NCI-H2107 treated with DMSO at 0.1 percent for 48 hours (cell line): ENCODE data around the gene ARNT2.

Source experiments
- DNase-seq: peaks from one replicate; lab custom pipeline; 2025; ENCODE audit not compliant: unreplicated experiment; lab: John Stamatoyannopoulos, UW

Gene ARNT2

DNA sequence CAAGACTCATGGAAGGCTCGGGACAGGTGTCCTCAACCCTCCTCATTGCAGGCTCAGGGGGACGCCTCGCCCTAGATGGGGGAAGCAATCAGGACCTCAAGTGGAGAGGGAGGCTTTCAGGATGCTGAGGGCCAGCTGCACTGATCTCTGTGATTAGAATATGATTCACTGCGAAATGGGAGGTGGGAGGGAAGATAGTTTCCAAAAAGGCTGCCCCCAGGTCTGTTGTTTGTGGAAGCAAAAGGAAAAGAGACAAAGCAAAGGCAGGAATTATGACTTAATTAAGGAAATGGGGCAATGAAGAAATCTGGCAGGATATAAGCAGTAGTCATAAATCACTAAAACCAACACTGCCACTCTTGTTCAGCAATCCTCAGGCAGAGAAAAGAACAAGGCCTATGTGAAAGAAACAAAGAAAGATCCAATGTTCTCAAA, 205.3 kb downstream of the ARNT2 start:
- no peak for DNase-seq

DNA sequence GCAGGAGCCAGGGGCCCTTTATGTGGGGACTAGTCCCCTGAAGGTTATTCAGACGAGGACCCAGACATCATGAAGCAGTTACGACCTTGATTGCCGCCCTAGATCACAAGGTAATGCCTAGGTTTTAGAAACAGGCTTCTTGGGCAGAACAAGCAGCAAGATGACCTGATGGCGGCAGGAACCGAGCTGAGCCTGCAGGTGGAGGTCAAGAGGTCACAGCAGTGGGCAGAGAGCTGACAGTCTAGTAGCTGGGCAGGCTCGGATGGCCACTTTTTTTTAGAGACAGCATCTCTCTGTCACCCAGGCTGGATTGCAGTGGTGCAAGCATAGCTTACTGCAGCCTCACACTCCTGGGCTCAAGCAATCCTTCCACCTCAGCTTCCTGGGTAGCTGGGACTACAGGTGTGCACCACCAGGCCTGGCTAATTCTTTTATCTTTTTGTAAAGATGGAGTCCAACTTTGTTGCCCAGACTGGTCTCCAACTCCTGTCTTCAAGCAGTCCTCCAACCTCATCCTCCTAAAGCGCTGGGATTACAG, 207.4 kb downstream of the ARNT2 start:
- no peak for DNase-seq

DNA sequence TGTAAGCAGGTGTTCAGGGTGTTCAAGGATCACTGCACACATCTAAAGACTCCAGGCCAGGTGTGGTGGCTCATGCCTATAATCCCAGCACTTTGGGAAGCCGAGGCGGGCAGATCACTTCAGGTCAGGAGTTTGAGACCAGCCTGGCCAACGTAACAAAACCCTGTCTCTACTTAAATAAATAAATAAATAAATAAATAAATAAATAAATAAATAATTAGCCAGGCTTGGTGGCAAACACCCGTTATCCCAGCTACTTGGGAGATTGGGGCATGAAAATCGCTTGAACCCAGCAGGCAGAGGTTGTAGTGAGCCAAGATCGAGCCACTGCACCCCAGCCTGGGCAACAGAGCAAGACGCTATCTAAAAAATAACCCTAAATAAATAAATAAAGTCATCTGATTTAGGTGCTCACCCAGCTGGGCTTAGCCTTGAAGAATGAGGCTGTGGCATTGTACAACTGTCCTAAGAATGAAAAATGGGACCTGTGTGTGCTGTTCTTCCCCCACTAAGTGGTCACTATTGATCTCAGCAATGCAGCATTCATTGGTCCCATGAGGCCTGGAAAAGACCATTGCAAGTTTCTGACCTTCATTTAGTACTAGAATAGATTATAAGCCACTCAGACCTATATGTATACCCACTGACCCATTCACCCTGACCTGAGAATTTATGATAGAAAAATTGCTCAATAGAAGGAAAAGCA, 208.1 kb downstream of the ARNT2 start:
- DNase-seq: no peak

DNA sequence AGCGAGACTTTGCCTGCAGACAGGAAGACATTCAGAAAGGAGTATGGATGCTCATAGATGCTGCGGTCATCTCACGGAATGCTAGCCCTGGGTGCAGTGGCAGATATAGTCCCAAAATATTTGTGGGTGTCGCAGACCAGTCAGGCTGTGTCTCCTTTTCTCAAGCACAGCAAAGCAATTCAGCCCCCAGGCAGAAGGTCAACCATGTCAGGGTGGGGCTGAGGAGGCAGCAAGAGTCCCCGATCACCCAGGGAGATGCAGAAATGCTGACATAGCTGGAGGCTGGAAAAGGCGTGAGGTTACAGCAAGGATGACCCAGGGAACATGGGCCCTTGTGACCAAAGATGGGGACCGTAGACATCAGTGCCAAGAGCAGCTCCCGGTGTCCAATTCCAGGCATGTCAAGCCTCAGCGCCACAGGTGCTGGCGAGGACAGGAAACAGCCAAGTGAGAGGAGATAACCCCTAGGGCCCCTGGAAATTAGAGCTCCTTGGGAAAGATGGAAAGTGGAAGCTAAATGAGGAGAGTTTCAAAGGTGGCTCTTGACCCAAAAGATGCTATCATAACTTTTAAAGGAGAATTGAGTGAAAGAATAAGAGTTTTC, 209.7 kb downstream of the ARNT2 start:
- DNase-seq: peak; percentile 5

DNA sequence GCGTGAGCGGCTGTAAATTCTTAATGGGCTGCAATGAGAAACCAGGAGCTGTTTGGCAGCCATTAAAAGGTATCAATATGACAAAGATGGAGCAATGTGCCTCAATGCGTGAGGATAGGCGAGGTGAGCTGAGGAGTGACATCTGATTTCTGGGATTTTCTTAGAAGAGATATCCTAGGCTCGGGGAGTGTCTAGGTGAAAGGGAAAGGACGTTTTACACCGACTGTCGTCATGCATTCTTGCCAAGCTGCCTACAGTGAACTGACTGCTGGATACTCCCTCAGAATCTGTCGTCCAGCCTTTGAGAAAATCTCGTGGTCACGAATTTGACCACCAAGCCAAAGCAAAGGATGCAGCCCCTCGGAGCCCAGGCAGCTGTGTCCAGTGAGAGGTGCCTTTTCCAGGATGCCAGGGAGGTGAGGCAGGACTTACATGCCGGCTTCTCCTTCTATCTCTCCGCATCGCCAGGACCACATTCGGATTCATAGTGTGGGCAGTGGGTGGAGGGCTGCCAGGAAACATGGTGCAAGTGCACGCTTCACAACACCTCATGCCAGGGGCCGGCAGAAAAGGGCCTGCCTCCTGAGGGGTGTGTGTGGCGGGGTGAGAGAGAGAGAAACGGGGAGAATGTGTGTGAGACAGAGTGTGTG, 210.7 kb downstream of the ARNT2 start:
- no peak for DNase-seq

DNA sequence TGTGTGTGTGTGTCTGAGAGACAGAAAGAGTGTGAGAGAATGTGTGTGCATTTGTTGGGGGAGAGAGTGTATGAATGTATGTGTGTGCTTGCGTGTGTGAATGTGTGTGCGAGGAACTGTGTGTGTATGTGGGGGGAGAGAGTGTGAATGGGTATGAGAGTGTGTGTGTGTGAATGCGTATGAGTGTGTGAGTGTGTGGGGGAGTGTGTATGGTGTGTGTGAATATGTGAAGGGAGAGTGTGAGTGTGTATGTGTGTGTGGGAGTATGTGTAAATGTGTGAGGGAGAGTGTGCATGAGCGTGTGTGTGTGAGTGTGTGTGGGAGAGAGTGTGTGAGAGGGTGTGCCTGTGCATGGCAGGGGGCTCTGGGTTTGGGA, 211.2 kb downstream of the ARNT2 start:
- no peak for DNase-seq

DNA sequence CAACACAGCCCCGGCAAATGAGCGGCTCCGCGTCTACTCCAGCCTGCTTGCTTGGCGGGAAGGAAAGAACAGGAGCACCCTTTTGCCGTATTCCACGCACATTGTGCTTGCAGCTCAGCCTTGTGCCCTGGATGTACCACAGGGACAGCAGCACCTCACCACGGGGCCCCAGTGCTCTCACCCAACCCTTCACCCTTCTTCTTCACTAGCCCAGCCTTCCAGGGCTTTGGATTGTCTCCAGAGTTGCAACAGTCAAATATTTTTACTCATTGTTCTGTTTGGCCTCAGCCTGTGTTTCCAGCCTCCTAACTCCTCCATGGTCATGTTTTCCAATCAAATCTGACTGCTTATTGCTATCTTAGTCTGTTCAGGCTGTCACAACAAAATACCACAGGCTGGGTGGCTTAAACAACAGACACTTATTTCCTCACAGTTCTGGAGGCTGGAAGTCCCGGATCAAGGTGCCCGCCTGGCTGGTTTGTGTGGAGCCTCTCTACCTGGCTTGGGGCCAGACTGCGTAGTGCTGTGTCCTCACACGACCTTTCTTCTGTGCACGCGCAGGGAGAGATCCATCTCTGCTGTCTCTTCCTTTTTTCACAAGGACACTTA, 211.7 kb downstream of the ARNT2 start:
- DNase-seq: peak; percentile 48

DNA sequence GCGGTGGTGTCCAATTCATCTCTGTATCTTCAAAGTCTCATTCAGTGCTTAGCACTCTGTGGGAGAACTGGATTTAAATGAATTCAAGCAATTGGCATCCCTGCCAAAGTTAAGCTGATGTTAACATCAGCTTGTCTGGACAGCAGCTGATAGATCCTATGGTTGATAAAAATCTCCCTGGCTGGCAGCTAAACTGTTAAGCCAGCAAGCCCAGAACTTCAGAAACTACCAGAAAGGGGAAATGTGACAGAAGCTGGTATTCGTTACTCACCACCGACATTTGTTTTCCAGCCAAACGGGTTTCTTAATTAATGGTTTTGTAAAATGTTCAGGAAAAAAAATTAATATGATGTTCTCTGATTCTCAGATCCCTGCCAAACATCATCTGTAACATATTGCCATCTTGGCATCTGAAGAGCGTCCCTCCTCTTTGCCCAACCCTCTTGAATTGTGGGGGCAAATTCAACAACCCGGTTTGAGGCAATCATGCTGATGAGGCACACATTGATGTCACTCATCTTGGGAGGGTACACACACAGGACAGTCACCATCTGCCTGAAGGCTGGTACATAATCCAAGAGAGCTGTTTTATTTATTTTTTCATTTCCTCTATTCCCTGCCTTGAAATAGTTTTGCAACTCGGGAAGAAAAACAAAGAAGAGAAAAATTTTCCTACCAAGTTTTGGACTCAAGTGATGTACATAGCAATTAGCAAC, 214.7 kb downstream of the ARNT2 start:
- no peak for DNase-seq

DNA sequence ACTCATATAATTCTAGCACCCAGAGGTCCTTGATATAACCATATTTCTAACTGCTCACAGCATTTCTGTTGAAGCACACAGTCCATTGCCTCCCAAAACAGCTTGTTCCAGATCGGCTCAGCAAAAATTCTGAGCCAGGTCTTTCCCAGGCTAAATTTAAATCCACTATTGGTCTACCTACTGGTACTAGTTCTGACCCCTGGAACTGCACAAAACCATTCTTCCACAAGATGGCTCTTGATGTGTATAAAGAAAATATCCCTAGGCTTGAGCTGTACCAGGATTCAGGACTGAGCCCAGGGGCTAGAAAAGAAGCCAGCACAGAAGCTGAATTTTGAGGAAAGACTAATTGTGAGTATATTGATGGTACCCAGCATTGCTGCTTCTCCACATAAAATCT, 215.5 kb downstream of the ARNT2 start:
- DNase-seq: peak; percentile 10

DNA sequence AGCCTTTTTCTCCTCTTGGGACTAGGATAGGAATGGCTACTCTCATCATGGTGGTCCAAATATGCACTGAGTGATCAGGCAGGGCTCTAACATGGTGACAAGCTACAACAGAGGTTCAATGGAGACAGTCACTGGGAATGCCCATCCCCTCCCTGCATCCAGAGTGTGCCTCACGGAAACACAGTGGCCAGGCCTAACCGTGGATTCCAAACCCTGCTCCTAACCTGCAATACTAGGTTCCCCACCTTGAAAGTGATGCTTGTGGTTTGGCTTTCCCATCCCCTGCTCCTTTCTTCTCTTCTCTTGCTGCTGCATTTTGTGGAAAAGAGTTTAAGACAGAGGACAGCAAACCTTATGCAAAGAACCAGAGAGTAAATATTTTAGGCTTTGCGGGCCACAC, 216.0 kb downstream of the ARNT2 start:
- DNase-seq: no peak

DNA sequence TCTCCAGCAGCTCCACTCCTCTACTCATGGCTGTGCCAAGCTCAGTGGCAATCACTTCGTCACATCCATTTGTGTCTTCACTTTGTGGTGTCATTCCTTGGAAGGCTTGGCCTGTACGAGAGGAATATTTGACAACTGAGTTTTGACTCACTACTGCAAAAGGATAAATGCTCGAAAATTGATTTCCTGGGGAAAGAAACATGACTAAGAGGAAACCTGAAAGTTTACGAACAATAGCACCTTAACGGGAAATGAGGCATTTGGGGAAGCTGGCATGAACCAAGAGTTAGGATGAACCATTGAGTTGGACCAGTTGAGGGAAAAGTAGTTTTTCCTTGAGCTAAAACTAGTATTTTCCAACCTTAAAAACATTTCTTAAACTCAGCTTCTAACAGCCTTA, 216.7 kb downstream of the ARNT2 start:
- DNase-seq: no peak

DNA sequence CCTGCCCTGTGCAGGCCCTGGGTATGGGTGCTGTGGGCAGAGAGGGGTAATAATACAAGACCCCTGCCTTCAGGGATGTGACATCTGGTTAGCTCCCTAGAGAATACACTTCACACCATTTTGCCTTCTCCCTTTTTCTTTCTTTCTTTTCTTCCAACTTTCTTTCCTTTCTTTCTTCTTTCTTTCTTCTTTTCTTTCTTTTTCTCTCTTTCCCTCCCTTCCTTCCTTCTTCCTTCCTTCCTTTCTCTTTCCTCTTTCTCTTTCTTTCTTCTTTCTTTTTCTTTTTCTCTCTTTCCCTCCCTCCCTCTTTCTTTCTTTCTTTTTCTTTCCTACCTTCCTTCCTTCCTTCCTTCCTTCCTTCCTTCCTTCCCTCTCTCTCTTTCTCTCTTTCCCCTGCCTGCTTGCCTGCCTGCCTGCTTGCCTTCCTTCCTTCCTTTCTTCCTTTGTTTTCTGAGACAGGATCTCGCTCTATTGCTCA, 222.5 kb downstream of the ARNT2 start:
- DNase-seq: no peak

DNA sequence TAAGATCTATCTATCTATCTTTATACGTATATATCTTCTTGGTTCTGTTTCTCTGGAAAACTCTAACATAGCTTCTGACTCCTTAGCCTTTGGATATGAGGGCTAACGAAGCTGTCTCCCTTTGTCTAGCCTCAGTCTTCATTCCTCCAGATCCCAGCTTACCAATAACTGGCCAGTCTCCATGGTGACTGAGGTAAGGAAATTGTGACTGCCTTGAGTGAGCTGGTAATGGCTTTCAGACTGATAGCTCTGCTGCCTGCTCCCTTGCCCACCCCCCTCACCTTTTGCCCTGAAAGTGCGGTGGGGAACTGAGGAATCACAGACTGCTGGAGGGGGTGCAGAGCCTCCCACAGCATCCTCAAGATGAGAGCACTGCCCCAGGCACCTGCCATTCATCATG, 225.2 kb downstream of the ARNT2 start:
- DNase-seq: no peak

DNA sequence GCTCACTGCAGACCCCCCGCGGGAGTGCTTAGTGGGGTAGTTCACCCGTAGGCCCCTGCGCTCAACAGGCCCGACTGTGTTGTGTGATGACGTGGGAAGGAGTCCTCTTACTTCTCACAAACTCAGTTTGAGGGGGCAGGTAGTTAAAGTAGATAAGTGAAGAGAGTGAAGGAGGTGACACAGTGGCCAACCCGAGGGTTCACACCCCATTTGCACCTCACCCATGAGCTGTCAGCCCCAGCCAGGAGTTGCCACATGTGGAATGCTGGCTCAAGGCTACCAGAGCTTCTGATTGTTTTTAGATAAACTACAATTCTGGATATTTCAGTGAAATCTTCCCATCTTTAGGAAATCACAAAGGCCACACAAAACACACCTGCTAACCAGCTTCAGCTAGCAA, 226.8 kb downstream of the ARNT2 start:
- no peak for DNase-seq

DNA sequence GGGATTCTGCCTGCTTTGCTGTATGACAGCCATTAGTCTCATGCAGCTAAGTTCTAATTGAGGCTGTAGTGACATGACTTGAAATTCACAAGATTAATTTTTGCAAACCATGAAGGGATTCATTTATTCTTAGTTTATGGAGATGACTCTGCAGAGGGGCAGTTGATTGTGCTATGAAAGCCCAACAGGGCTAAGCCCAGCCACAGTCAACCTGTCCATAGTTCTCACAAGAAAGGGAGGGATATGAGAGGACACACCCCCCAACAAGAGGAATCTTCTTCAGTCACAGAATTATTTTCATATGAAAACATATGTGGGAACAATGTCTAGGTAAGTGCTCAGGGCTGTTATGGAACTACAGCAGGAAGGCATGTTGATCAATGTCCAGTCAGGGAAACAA, 229.0 kb downstream of the ARNT2 start:
- DNase-seq: no peak

DNA sequence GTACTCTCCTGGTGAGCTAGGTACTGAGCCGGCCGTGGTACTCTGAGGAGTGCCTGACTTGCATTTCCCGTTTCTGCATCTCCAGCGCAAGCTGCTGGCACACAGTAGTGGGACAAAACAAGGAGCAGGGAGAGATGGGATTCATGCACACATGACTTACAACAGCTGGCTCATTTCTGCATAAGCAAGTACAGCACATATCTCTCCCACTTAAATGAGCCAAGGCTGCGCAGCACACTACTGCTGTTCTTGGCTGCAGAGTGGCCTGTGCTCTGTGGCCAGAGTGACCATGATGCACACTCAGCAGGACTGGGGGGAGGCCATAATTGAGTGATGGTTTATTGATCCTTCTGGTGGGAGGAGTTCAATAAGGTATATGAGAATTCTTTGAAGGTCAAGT, 231.8 kb downstream of the ARNT2 start:
- DNase-seq: no peak

DNA sequence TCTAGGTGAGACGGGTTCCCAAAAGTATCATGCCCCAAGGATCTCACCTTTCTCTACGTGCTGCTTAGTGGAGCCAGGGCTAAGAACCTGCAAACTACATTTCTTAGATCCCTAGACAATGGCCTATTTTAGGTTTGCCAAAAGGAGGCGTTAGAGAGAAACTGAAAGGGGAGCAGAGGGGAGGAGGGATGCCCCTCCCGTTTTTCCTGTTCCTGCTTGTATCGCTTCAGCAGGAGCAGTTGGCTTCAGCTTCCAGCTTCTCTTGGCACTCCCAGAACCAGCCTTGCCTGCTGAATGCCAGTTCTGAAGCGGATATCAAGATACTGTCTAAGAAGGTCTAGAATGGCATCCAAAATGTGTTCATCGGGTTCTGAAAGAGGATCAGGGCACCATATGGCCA, 232.5 kb downstream of the ARNT2 start:
- DNase-seq: no peak

DNA sequence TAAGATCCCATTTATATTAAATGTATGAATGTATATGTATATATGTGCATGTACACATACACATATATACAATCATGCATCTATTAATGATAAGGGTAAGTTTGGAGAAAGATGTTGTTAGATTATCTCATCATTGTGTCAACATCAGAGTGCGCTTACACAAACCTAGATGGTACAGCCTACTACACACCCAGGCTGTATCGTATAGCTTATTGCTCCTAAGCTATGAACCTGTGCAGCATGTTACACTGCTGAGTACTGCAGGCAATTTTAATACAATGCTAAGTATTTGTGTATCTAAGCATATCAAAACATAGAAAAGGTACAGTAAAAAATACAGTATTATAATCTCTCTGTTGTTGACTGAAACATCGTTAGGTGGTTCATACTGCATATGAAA, 233.6 kb downstream of the ARNT2 start:
- no peak for DNase-seq

DNA sequence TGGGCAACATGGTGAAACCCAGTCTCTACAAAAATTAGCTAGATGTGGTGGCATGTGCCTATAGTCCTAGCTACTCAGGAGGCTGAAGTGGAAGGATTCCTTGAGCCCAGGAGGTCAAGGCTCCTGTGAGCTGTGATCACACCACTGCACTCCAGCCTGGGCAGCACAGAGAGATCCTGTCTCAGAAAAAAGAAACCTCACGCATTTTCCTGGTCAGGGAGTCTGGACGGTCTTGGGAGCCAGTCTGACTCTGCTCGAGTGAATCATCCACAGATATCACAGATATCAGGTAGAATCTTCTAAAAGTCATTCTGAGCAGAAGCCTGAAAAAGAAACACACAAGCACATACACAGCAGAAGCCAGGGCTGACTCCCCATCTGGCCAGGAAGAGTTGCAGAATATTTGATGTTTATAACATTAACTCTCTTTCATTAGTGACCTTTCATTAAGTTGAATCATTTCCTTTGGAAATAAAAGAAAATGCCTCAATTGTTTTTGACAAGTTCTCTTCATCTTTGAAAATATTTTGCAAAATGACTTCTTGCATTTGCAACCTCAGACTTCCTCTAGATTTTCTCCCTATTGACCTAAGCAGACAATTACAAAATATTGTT, 234.5 kb downstream of the ARNT2 start:
- no peak for DNase-seq

DNA sequence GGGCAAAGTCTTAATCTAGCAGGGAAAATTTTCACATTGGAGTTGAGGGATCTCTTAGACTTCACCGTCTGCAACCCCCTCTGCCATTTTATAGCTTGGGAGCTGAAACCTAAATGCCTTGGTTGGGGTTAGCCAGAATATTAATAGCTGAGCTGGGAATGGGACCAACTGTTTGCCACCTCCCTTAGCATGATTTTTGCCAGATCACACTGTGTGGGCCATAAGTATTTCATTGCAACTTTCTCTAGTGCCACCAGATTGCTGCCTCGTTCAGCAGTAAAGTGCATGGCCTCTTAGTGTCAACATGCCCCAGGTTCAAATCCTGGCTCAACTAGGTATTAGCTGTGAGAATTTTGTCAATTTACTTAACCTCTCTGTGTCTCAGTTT, 235.0 kb downstream of the ARNT2 start:
- no peak for DNase-seq
